GM21717 (cell line): ENCODE measurements around the gene POTEB2.
"Not testable (repeated sequence)": the region's sequence is repeated elsewhere in the genome, so short reads cannot be mapped to it uniquely, and the experiment has no call there.

ENCODE experiments used
- ATAC-seq: cut with Tn5 transposase; IDR thresholded peaks from one replicate; pipeline ENCODE4 v1.9.1; 2021; ENCODE audit warnings: mild to moderate bottlenecking, moderate library complexity; ENCODE audit not compliant: unreplicated experiment

Gene POTEB2

DNA sequence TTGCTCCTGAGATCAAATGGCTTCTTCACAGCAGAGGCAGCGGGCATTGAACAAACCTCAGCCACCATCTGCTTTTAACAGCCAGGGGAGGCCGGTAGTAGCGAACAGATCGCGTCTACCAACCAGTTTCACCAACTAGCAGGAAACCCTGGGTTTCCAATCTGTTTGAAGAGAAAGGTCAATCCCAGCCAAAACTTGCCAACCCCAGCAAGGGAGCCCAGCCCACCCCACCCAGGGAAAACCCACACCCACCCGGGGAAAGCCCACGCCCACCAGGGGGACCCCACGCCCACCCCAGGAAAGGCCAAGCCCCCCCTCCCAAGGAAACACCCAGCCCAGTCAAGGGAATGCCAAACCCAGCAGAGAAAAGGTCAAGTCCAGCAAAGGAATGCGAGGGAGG lies at the start of gene POTEB2:
Gene POTEB2 (minus strand): TSS at position 101 of the 400 bp plus-strand sequence. CDS start 33 bp downstream, at position 68.
- ATAC-seq: not testable (repeated sequence)

DNA sequence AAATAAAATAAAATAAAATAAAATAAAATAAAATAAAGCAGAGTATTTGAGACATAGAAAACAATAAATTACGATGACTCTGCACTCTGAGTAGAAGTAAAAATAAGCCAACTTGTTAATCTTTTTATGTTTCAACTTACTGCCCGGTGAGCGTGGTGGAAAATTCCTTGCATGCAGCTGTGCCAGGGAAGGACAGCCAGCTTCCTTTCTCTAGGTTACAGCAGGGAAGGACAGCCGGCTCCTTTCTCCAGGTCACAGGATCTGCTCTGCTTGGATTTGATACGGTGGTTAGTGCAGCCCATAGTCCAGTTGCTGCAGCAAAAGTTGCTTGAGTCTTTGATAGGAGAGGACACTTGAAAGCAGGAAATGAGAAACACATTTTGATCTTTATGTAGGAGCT lies 13.8 kb upstream of the POTEB2 start:
- ATAC-seq: not testable (repeated sequence)

DNA sequence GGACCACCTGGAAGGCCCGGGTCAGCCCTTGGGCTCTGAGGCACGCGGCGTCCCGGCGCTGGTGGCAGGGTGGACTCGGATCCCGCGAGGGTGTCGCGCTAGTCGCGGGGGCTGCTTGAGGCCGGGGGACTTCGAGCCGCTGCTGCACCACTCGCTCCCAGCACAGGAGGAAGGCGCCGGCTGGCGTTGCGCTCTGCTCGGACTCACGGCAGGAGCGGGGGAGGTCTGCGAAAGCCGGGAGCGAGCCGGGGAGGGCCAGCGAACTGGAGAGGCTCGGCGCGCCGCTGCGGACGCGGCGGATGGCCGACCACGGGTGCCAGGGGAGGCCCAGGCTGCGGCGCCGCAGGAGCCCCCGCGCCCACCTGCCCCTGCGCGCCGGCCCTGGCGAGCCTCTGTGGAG lies 12.3 kb upstream of the POTEB2 start:
- ATAC-seq: not testable (repeated sequence)

DNA sequence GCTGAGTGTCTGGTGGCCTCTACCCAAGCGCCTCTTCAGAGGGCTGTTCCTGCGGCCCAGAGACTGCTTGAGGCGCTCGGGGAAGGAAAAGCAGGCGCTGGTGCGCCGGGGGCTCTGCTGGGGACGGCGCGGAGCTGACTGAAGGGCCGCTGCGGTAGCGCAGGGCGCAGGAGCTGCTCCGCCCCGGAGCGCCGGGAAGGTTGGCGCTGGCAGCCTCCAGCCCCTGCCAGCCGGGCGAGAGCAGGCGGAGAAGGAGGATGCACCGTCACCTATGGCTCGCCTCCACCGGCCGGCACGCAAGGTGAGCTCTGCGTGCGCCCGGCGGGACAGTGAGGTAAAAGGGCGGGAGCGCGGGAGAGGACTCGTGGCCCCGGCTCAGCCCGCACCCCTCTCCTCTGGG lies 11.7 kb upstream of the POTEB2 start:
- not testable (repeated sequence) for ATAC-seq
